ENCODE results near the gene ANXA6.

Gene ANXA6

GRCh38 chr5:151067632-151068432 lies 89.7 kb downstream of the ANXA6 start:
- DNase-seq (ENCODE audit: low read depth in 1 of 2, low spot score in 1 of 2), result no peak

GRCh38 chr5:151066920-151067319 lies 90.7 kb downstream of the ANXA6 start:
- DNase-seq (ENCODE audit: low read depth in 1 of 2, low spot score in 1 of 2), result no peak

- no peak for DNase-seq (ENCODE audit: low read depth in 1 of 2, low spot score in 1 of 2)
Observed at GRCh38 chr5:151065609-151066008, 92.0 kb downstream of the ANXA6 start.

GRCh38 chr5:151064916-151065499 lies 92.6 kb downstream of the ANXA6 start:
- DNase-seq (ENCODE audit: low read depth in 1 of 2, low spot score in 1 of 2), result no peak

- no peak for DNase-seq (ENCODE audit: low read depth in 1 of 2, low spot score in 1 of 2)
Observed at GRCh38 chr5:151063142-151063989, 94.2 kb downstream of the ANXA6 start.

- DNase-seq (ENCODE audit: low read depth in 1 of 2, low spot score in 1 of 2), result no peak
Observed at GRCh38 chr5:151062405-151063141, 95.0 kb downstream of the ANXA6 start.

GRCh38 chr5:151060742-151061141 lies 96.8 kb downstream of the ANXA6 start:
- no peak for DNase-seq (ENCODE audit: low read depth in 1 of 2, low spot score in 1 of 2)

GRCh38 chr5:151058891-151059489 lies 98.6 kb downstream of the ANXA6 start:
- no peak for DNase-seq (ENCODE audit: low read depth in 1 of 2, low spot score in 1 of 2)

GRCh38 chr5:151058301-151058700 lies 99.3 kb downstream of the ANXA6 start:
- no peak for DNase-seq (ENCODE audit: low read depth in 1 of 2, low spot score in 1 of 2)

- no peak for DNase-seq (ENCODE audit: low read depth in 1 of 2, low spot score in 1 of 2)
Observed at GRCh38 chr5:151056379-151057325, 100.9 kb downstream of the ANXA6 start.

GRCh38 chr5:151055336-151055735 lies 102.2 kb downstream of the ANXA6 start:
- no peak for DNase-seq (ENCODE audit: low read depth in 1 of 2, low spot score in 1 of 2)

GRCh38 chr5:151054709-151055108 lies 102.9 kb downstream of the ANXA6 start:
- DNase-seq (ENCODE audit: low read depth in 1 of 2, low spot score in 1 of 2), result no peak

GRCh38 chr5:151053796-151054462 lies 103.7 kb downstream of the ANXA6 start:
- no peak for DNase-seq (ENCODE audit: low read depth in 1 of 2, low spot score in 1 of 2)

- DNase-seq (ENCODE audit: low read depth in 1 of 2, low spot score in 1 of 2), result no peak
Observed at GRCh38 chr5:151052836-151053235, 104.7 kb downstream of the ANXA6 start.

GRCh38 chr5:151051931-151052608 lies 105.5 kb downstream of the ANXA6 start:
- no peak for DNase-seq (ENCODE audit: low read depth in 1 of 2, low spot score in 1 of 2)

- DNase-seq (ENCODE audit: low read depth in 1 of 2, low spot score in 1 of 2), result peak; percentile 36 to 61
Observed at GRCh38 chr5:151051066-151051930, 106.3 kb downstream of the ANXA6 start.
